CD14-positive monocyte (primary cell): ENCODE results near the gene TMEM244. TPM values are rescaled to one million over a fixed set of nuclear protein-coding genes. Genes with fewer than 3 reads are reported as not detected.

Experiments used
- DNase-seq, 3 donors: peaks; one replicate each; pipeline ENCODE4 v3.0.0-alpha.2; 2011 to 2022
- H2AFZ ChIP-seq: 2 replicates; pipeline ENCODE4 v1.6.0; 2012; ENCODE audit warnings: mild to moderate bottlenecking, low read depth, low read length, inconsistent platforms; ENCODE audit not compliant: insufficient read depth, poor library complexity, severe bottlenecking
- H3K27ac ChIP-seq, 2 donors: 1 replicate in 1 of 2; 2 replicates in 1 of 2; pipeline ENCODE4 v1.5.1; 2012 to 2013; ENCODE audit warnings: low read length in 2 of 2, control low read depth in 1 of 2, inconsistent platforms in 1 of 2, low read depth in 1 of 2, mild to moderate bottlenecking in 1 of 2
- H3K27me3 ChIP-seq, 2 donors: one replicate each; pipeline versions ENCODE4 v1.6.0 to v1.6.1; 2011 to 2013; ENCODE audit warnings: low read length in 2 of 2; ENCODE audit not compliant: control insufficient read depth in 2 of 2, insufficient read depth in 2 of 2
- H3K36me3 ChIP-seq, 2 donors: replicated peaks in 1 of 2; 1 replicate in 1 of 2; 2 replicates in 1 of 2; pipeline versions ENCODE4 v1.5.1 to v1.6.1; 2012 to 2013; ENCODE audit warnings: low read length in 2 of 2, control low read depth in 1 of 2, inconsistent platforms in 1 of 2, mild to moderate bottlenecking in 1 of 2; ENCODE audit not compliant: insufficient read depth in 2 of 2, control insufficient read depth in 1 of 2
- H3K4me1 ChIP-seq, 2 donors: 1 replicate in 1 of 2; 2 replicates in 1 of 2; pipeline versions ENCODE4 v1.5.1 to v1.6.1; 2012 to 2013; ENCODE audit warnings: low read length in 2 of 2, control low read depth in 1 of 2, inconsistent platforms in 1 of 2, mild to moderate bottlenecking in 1 of 2, moderate library complexity in 1 of 2; ENCODE audit not compliant: insufficient read depth in 2 of 2, control insufficient read depth in 1 of 2
- H3K4me2 ChIP-seq: replicated peaks from 2 replicates; pipeline ENCODE3; 2012; ENCODE audit warnings: low read length, moderate library complexity, mild to moderate bottlenecking; ENCODE audit not compliant: poor library complexity, severe bottlenecking; ENCODE audit errors: extremely low read depth
- H3K4me3 ChIP-seq, 3 experiments: fragments of 200-600 bp in 1 of 3; sonication (generic) in 1 of 3; replicated peaks in 1 of 3; 1 replicate in 2 of 3; 2 replicates in 1 of 3; pipeline ENCODE4 v1.5.1; 2011 to 2013; ENCODE audit warnings: low read length in 3 of 3, mild to moderate bottlenecking in 3 of 3, control low read depth in 2 of 3, low read depth in 2 of 3, inconsistent platforms in 1 of 3, moderate library complexity in 1 of 3
- H3K79me2 ChIP-seq: 2 replicates; pipeline ENCODE4 v1.6.0; 2012; ENCODE audit warnings: mild to moderate bottlenecking, control low read depth, inconsistent platforms, low read length, moderate library complexity; ENCODE audit not compliant: insufficient read depth
- H3K9ac ChIP-seq: 2 replicates; pipeline ENCODE4 v1.6.0; 2017; ENCODE audit warnings: low read length, mild to moderate bottlenecking; ENCODE audit not compliant: insufficient read depth, poor library complexity, severe bottlenecking
- H3K9me3 ChIP-seq, 2 donors: replicated peaks in 1 of 2; 1 replicate in 1 of 2; 2 replicates in 1 of 2; pipeline versions ENCODE4 v1.5.1 to v1.6.1; 2012 to 2013; ENCODE audit warnings: low read length in 2 of 2, control low read depth in 1 of 2; ENCODE audit not compliant: control insufficient read depth in 1 of 2, insufficient read depth in 1 of 2
- H4K20me1 ChIP-seq: 2 replicates; pipeline ENCODE4 v1.6.0; 2012; ENCODE audit warnings: mild to moderate bottlenecking, low read length, control low read depth, moderate library complexity; ENCODE audit not compliant: insufficient read depth
- H3K27ac Mint-ChIP-seq, 7 donors: one replicate each; pipeline ENCODE4 v1.8.0; 2020; ENCODE audit warnings: mild to moderate bottlenecking in 7 of 7, mixed read lengths in 7 of 7, moderate library complexity in 6 of 7, inconsistent platforms in 2 of 7
- H3K27me3 Mint-ChIP-seq, 3 donors: one replicate each; pipeline ENCODE4 v1.8.0; 2021 to 2022; ENCODE audit warnings: low read depth in 3 of 3, mild to moderate bottlenecking in 3 of 3, mixed read lengths in 3 of 3, moderate library complexity in 3 of 3, inconsistent platforms in 1 of 3
- H3K36me3 Mint-ChIP-seq, 2 donors: one replicate each; pipeline ENCODE4 v1.8.0; 2020; ENCODE audit warnings: mixed read lengths in 2 of 2, inconsistent platforms in 1 of 2, mild to moderate bottlenecking in 1 of 2
- H3K4me1 Mint-ChIP-seq: one replicate; pipeline ENCODE4 v1.8.0; 2020; ENCODE audit warnings: mild to moderate bottlenecking, mixed read lengths
- H3K4me3 Mint-ChIP-seq, 2 donors: one replicate each; pipeline ENCODE4 v1.8.0; 2020; ENCODE audit warnings: mild to moderate bottlenecking in 2 of 2, mixed read lengths in 2 of 2, moderate library complexity in 1 of 2
- H3K9me3 Mint-ChIP-seq, 7 donors: one replicate each; pipeline ENCODE4 v1.8.0; 2020 to 2022; ENCODE audit warnings: mixed read lengths in 7 of 7, mild to moderate bottlenecking in 6 of 7, moderate library complexity in 6 of 7, inconsistent platforms in 2 of 7
- CTCF ChIP-seq: fragments of 200-600 bp; IDR thresholded peaks from one replicate; pipeline ENCODE4 v1.8.0; 2022; ENCODE audit warnings: antibody characterized with exemption, mild to moderate bottlenecking
- WGBS: methylation state at CpG from one replicate; pipeline ENCODE4 v1.1.5; 2013; ENCODE audit warnings: missing lambda C conversion rate; ENCODE audit not compliant: insufficient coverage; 5-methylcytosine and 5-hydroxymethylcytosine counted together
- intact Hi-C, 2 donors: fragments of 100-400 bp; cut with micrococcal nuclease; formaldehyde crosslinking; loops; one replicate each; pipeline versions ENCODE4 v1.15.0 to v1.15.1; 2023
- polyA plus RNA-seq, 3 donors: library from polyadenylated mRNA; depleted of rRNA in 1 of 3; unstranded in 2 of 3; stranded (reverse) in 1 of 3; fragments of 300-500 nt in 2 of 3; fragments of >200 nt in 1 of 3; fragmentation: Illumina TruSeq in 2 of 3; gene quantifications; 1 replicate in 2 of 3; 2 replicates in 1 of 3; pipeline ENCODE4 v1.2.3, GENCODE V29; 2012 to 2021

The TMEM244 gene
- polyA plus RNA-seq, 3 donors, result not detected

GRCh38 chr6:129867403-129867802 lies 6.3 kb upstream of the TMEM244 start:
- peaks cover 0 to 3% (median 0%) of the 10 kb centered on the region in 3 donors for H3K27me3 Mint-ChIP-seq
- H4K20me1 ChIP-seq, result no peaks in the 10 kb centered on the region
- intact Hi-C loops, result no loop called here
- no peak overlapping the region for H3K4me2 ChIP-seq
- no peak overlapping the region for H3K4me3 Mint-ChIP-seq
- DNase-seq, result no peak
- no peaks in the 10 kb centered on the region for H3K4me1 ChIP-seq
- H3K4me1 Mint-ChIP-seq, result no peaks in the 10 kb centered on the region
- no peak overlapping the region for H3K27ac Mint-ChIP-seq
- H3K36me3 Mint-ChIP-seq, result no peaks in the 10 kb centered on the region
- H3K27me3 ChIP-seq, result no peaks in the 10 kb centered on the region
- H2AFZ ChIP-seq, result no peak overlapping the region
- no peak overlapping the region for H3K4me3 ChIP-seq
- no peak overlapping the region for H3K27ac ChIP-seq
- no peaks in the 10 kb centered on the region for H3K36me3 ChIP-seq
- H3K9me3 Mint-ChIP-seq, result peaks cover 0 to 4% (median 2%) of the 10 kb centered on the region in 7 donors
- peaks cover 0 to 2% of the 10 kb centered on the region in 2 donors for H3K9me3 ChIP-seq
- no peaks in the 10 kb centered on the region for H3K79me2 ChIP-seq
- H3K9ac ChIP-seq, result no peak overlapping the region
- no peak for TF ChIP-seq CTCF

GRCh38 chr6:129866688-129867087 lies 5.6 kb upstream of the TMEM244 start:
- no CpG with 5 or more reads among the region's 2 CpGs for WGBS

More at GRCh38 chr6:129866688-129867087, 5.6 kb upstream of the TMEM244 start:
- Mint-ChIP-seq H3K27ac (no peak overlapping the region), H3K36me3 (no peaks in the 10 kb centered on the region), H3K4me3 (no peak overlapping the region), H3K27me3 (no peaks in the 10 kb centered on the region), H3K9me3 (peaks cover 0 to 4% (median 2%) of the 10 kb centered on the region in 7 donors), H3K4me1 (no peaks in the 10 kb centered on the region)
- Histone ChIP-seq H2AFZ (no peak overlapping the region), H3K27me3 (no peaks in the 10 kb centered on the region), H4K20me1 (no peaks in the 10 kb centered on the region), H3K36me3 (no peaks in the 10 kb centered on the region), H3K4me1 (no peaks in the 10 kb centered on the region), H3K79me2 (no peaks in the 10 kb centered on the region), H3K4me2 (no peak overlapping the region), H3K9ac (no peak overlapping the region), H3K27ac (no peak overlapping the region), H3K9me3 (peaks cover 0 to 2% of the 10 kb centered on the region in 2 donors), H3K4me3 (no peak overlapping the region)
- DNase-seq, result no peak
- intact Hi-C loops, result no loop called here
- TF ChIP-seq CTCF, result no peak
